ENCODE data around the gene CAB39L. TPM values are rescaled to one million over a fixed set of nuclear protein-coding genes. Genes with fewer than 3 reads are reported as not detected.
A peak's percentile ranks its signal among the peaks of the same experiment; 100 is the strongest.

Gene CAB39L
- total RNA-seq, 1 donor from 2014 or later, result 3.4 TPM

GRCh38 chr13:49466292-49466838 is 22.5 kb upstream of the CAB39L start:
- POLR2A ChIA-PET, result interaction anchor here (0.6 kb wide), 1 partner anchor 1449 kb away, joined by 3 read pairs; no protein-coding TSS in a partner anchor
- Mint-ChIP-seq H3K9me3 (peaks cover 8% of the 10 kb centered on the region), H3K4me3 (no peak overlapping the region), H3K4me1 (no peaks in the 10 kb centered on the region), H3K36me3 (ENCODE audit: low read depth) (peaks cover 79% of the 10 kb centered on the region), H3K27ac (peak overlapping the region; percentile 20), H3K27me3 (no peaks in the 10 kb centered on the region)
- no peak for DNase-seq
- TF ChIP-seq, protein P1, sequence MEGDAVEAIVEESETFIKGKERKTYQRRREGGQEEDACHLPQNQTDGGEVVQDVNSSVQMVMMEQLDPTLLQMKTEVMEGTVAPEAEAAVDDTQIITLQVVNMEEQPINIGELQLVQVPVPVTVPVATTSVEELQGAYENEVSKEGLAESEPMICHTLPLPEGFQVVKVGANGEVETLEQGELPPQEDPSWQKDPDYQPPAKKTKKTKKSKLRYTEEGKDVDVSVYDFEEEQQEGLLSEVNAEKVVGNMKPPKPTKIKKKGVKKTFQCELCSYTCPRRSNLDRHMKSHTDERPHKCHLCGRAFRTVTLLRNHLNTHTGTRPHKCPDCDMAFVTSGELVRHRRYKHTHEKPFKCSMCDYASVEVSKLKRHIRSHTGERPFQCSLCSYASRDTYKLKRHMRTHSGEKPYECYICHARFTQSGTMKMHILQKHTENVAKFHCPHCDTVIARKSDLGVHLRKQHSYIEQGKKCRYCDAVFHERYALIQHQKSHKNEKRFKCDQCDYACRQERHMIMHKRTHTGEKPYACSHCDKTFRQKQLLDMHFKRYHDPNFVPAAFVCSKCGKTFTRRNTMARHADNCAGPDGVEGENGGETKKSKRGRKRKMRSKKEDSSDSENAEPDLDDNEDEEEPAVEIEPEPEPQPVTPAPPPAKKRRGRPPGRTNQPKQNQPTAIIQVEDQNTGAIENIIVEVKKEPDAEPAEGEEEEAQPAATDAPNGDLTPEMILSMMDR (IDR thresholded peaks at IDR 0.05), result no peak
- no peak for ATAC-seq (ENCODE audit: low read depth)
- CTCF ChIA-PET, result interaction anchor here (0.7 kb wide), 1 partner anchor 18 kb away, joined by 3 read pairs; no protein-coding TSS in a partner anchor
- intact Hi-C loops (cut with micrococcal nuclease), result no loop called here

- peaks cover 80% of the 10 kb centered on the region for H3K36me3 Mint-ChIP-seq (ENCODE audit: low read depth)
- ATAC-seq (ENCODE audit: low read depth) (no peak), DNase-seq (no peak)
- ChIA-PET POLR2A (no interaction called here), CTCF (no interaction called here)
- H3K27ac Mint-ChIP-seq, result no peak overlapping the region
- intact Hi-C loops (cut with micrococcal nuclease), result no loop called here
- H3K4me3 Mint-ChIP-seq, result no peak overlapping the region
- H3K4me1 Mint-ChIP-seq, result no peaks in the 10 kb centered on the region
- TF ChIP-seq, protein P1 (IDR thresholded peaks at IDR 0.05), result no peak
- H3K9me3 Mint-ChIP-seq, result peaks cover 8% of the 10 kb centered on the region
- H3K27me3 Mint-ChIP-seq, result no peaks in the 10 kb centered on the region
Observed at GRCh38 chr13:49464621-49465325, 20.9 kb upstream of the CAB39L start.

- intact Hi-C loops (cut with micrococcal nuclease), result no loop called here
- Mint-ChIP-seq H3K4me3 (no peak overlapping the region), H3K36me3 (ENCODE audit: low read depth) (peaks cover 73% of the 10 kb centered on the region), H3K9me3 (peaks cover 8% of the 10 kb centered on the region), H3K27me3 (no peaks in the 10 kb centered on the region), H3K4me1 (no peaks in the 10 kb centered on the region), H3K27ac (no peak overlapping the region)
- TF ChIP-seq, protein P1 (IDR thresholded peaks at IDR 0.05), result no peak
- ChIA-PET POLR2A (no interaction called here), CTCF (no interaction called here)
- no peak for DNase-seq
- no peak for ATAC-seq (ENCODE audit: low read depth)
Observed at GRCh38 chr13:49464085-49464484, 20.2 kb upstream of the CAB39L start.

DNA sequence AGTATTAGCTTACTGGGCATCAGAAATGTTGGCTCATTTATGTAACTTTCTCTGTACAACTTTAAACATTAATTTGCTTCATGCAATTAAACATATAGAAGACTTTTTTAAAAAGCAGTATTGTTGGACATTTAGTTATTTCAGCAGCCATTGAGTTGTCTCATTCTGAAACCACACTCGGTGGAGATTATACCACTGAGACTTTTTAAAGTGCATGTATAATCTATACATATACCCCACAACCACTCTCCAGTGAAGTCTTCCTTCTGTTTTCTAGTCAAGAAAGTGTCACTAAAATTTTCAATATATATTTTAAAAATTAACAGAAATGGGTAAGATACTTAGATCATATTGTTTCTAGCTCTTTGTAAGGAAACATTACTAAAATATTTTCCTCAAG is 15.7 kb upstream of the CAB39L start:
- TF ChIP-seq, protein P1 (IDR thresholded peaks at IDR 0.05), result no peak
- no peak for DNase-seq
- Mint-ChIP-seq H3K9me3 (peaks cover 8% of the 10 kb centered on the region), H3K27ac (no peak overlapping the region), H3K4me1 (peaks cover 10% of the 10 kb centered on the region), H3K36me3 (ENCODE audit: low read depth) (peaks cover 51% of the 10 kb centered on the region), H3K4me3 (no peak overlapping the region), H3K27me3 (no peaks in the 10 kb centered on the region)
- intact Hi-C loops (cut with micrococcal nuclease), result no loop called here
- CTCF ChIA-PET, result no interaction called here
- no peak for ATAC-seq (ENCODE audit: low read depth)
- POLR2A ChIA-PET, result interaction anchor here (1.1 to 1.4 kb wide), 2 partner anchors 14 to 16 kb away, joined by 3 to 5 read pairs; no protein-coding TSS in a partner anchor

- H3K4me1 Mint-ChIP-seq, result peaks cover 15% of the 10 kb centered on the region
- ChIA-PET CTCF (no interaction called here), POLR2A (no interaction called here)
- no peaks in the 10 kb centered on the region for H3K27me3 Mint-ChIP-seq
- H3K36me3 Mint-ChIP-seq (ENCODE audit: low read depth), result peaks cover 40% of the 10 kb centered on the region
- H3K9me3 Mint-ChIP-seq, result no peaks in the 10 kb centered on the region
- no peak overlapping the region for H3K27ac Mint-ChIP-seq
- no peak overlapping the region for H3K4me3 Mint-ChIP-seq
- DNase-seq, result no peak
- intact Hi-C loops (cut with micrococcal nuclease), result no loop called here
- TF ChIP-seq, protein P1 (IDR thresholded peaks at IDR 0.05), result no peak
- no peak for ATAC-seq (ENCODE audit: low read depth)
Observed at GRCh38 chr13:49457221-49457620, 13.4 kb upstream of the CAB39L start.

Measured in activated B cell treated with CpG ODN at 0.5 μM for 24 hours (primary cell).